ENCODE results near the gene PYY.
A peak's percentile ranks its signal among the peaks of the same experiment; 100 is the strongest.
"Not testable (repeated sequence)": the region's sequence is repeated elsewhere in the genome, so short reads cannot be mapped to it uniquely, and the experiment has no call there.

The PYY gene

GRCh38 chr17:43939886-43940285 lies 13.9 kb downstream of the PYY start:
- H3K4me3 Mint-ChIP-seq = no peak overlapping the region
- no peaks in the 10 kb centered on the region for H3K36me3 Mint-ChIP-seq
- peaks cover 3% of the 10 kb centered on the region for H3K27me3 Mint-ChIP-seq
- H3K9me3 Mint-ChIP-seq = no peaks in the 10 kb centered on the region
- no peak overlapping the region for H3K27ac Mint-ChIP-seq
- H3K4me1 Mint-ChIP-seq = peaks cover 8% of the 10 kb centered on the region

- not testable (repeated sequence) for H3K27me3 Mint-ChIP-seq, H3K9me3 Mint-ChIP-seq, H3K27ac Mint-ChIP-seq, H3K36me3 Mint-ChIP-seq, H3K4me3 Mint-ChIP-seq, H3K4me1 Mint-ChIP-seq
These were observed 14.3 kb downstream of the PYY start for GRCh38 chr17:43939452-43939851.

GRCh38 chr17:43938838-43939182 lies 14.9 kb downstream of the PYY start:
- Mint-ChIP-seq H3K9me3 (no peaks in the 10 kb centered on the region), H3K27me3 (peaks cover 3% of the 10 kb centered on the region), H3K36me3 (no peaks in the 10 kb centered on the region), H3K4me3 (peak overlapping the region; percentile 42), H3K4me1 (peaks cover 4% of the 10 kb centered on the region), H3K27ac (no peak overlapping the region)

- Mint-ChIP-seq H3K27me3 (peaks cover 3% of the 10 kb centered on the region), H3K4me1 (peaks cover 4% of the 10 kb centered on the region), H3K4me3 (no peak overlapping the region), H3K9me3 (no peaks in the 10 kb centered on the region), H3K27ac (no peak overlapping the region), H3K36me3 (no peaks in the 10 kb centered on the region)
These were observed 17.3 kb downstream of the PYY start for GRCh38 chr17:43936434-43936833.

GRCh38 chr17:43935926-43936261 lies 17.8 kb downstream of the PYY start:
- H3K4me3 Mint-ChIP-seq = no peak overlapping the region
- H3K4me1 Mint-ChIP-seq = peaks cover 4% of the 10 kb centered on the region
- H3K27ac Mint-ChIP-seq = no peak overlapping the region
- peaks cover 3% of the 10 kb centered on the region for H3K27me3 Mint-ChIP-seq
- no peaks in the 10 kb centered on the region for H3K9me3 Mint-ChIP-seq
- no peaks in the 10 kb centered on the region for H3K36me3 Mint-ChIP-seq

GRCh38 chr17:43935204-43935925 lies 18.4 kb downstream of the PYY start:
- H3K27me3 Mint-ChIP-seq = peaks cover 3% of the 10 kb centered on the region
- H3K4me3 Mint-ChIP-seq = no peak overlapping the region
- H3K27ac Mint-ChIP-seq = no peak overlapping the region
- peaks cover 4% of the 10 kb centered on the region for H3K4me1 Mint-ChIP-seq
- H3K9me3 Mint-ChIP-seq = no peaks in the 10 kb centered on the region
- no peaks in the 10 kb centered on the region for H3K36me3 Mint-ChIP-seq

GRCh38 chr17:43932923-43933322 lies 20.8 kb downstream of the PYY start:
- no peak overlapping the region for H3K27ac Mint-ChIP-seq

GRCh38 chr17:43932357-43932756 lies 21.4 kb downstream of the PYY start:
- H3K4me3 Mint-ChIP-seq = no peak overlapping the region
- peaks cover 19% of the 10 kb centered on the region for H3K4me1 Mint-ChIP-seq
- peaks cover 2% of the 10 kb centered on the region for H3K27me3 Mint-ChIP-seq
- no peaks in the 10 kb centered on the region for H3K9me3 Mint-ChIP-seq
- no peaks in the 10 kb centered on the region for H3K36me3 Mint-ChIP-seq
- H3K27ac Mint-ChIP-seq = no peak overlapping the region

More at GRCh38 chr17:43932923-43933322, 20.8 kb downstream of the PYY start:
- H3K27me3 Mint-ChIP-seq = peaks cover 3% of the 10 kb centered on the region
- no peaks in the 10 kb centered on the region for H3K9me3 Mint-ChIP-seq
- H3K4me1 Mint-ChIP-seq = peaks cover 15% of the 10 kb centered on the region
- H3K4me3 Mint-ChIP-seq = no peak overlapping the region
- H3K36me3 Mint-ChIP-seq = no peaks in the 10 kb centered on the region

- Mint-ChIP-seq H3K4me3 (no peak overlapping the region), H3K27ac (no peak overlapping the region), H3K36me3 (no peaks in the 10 kb centered on the region), H3K9me3 (no peaks in the 10 kb centered on the region), H3K4me1 (peaks cover 26% of the 10 kb centered on the region), H3K27me3 (no peaks in the 10 kb centered on the region)
These were observed 22.6 kb downstream of the PYY start for GRCh38 chr17:43931062-43931571.

- H3K4me3 Mint-ChIP-seq = no peak overlapping the region
- no peaks in the 10 kb centered on the region for H3K27me3 Mint-ChIP-seq
- peaks cover 26% of the 10 kb centered on the region for H3K4me1 Mint-ChIP-seq
- H3K27ac Mint-ChIP-seq = peak overlapping the region; percentile 27
- no peaks in the 10 kb centered on the region for H3K9me3 Mint-ChIP-seq
- no peaks in the 10 kb centered on the region for H3K36me3 Mint-ChIP-seq
These were observed 25.1 kb downstream of the PYY start for GRCh38 chr17:43928609-43929008.

- H3K36me3 Mint-ChIP-seq, H3K9me3 Mint-ChIP-seq, H3K27me3 Mint-ChIP-seq: not testable (repeated sequence)
- Mint-ChIP-seq H3K4me3 (peak overlapping the region; percentile 92), H3K4me1 (peaks cover 26% of the 10 kb centered on the region), H3K27ac (peak overlapping the region; percentile 80)
These were observed 25.8 kb downstream of the PYY start for GRCh38 chr17:43927929-43928328.

- Mint-ChIP-seq H3K27me3 (no peaks in the 10 kb centered on the region), H3K4me3 (peak overlapping the region; percentile 92), H3K9me3 (no peaks in the 10 kb centered on the region), H3K4me1 (peaks cover 26% of the 10 kb centered on the region), H3K27ac (peak overlapping the region; percentile 80), H3K36me3 (no peaks in the 10 kb centered on the region)
These were observed 26.5 kb downstream of the PYY start for GRCh38 chr17:43927060-43927864.

GRCh38 chr17:43924558-43924957 lies 29.2 kb downstream of the PYY start:
- Mint-ChIP-seq H3K27me3 (no peaks in the 10 kb centered on the region), H3K4me1 (peaks cover 23% of the 10 kb centered on the region), H3K36me3 (no peaks in the 10 kb centered on the region)

GRCh38 chr17:43920500-43921095 lies 33.1 kb downstream of the PYY start:
- H3K27ac Mint-ChIP-seq = no peak overlapping the region
- no peaks in the 10 kb centered on the region for H3K27me3 Mint-ChIP-seq
- no peak overlapping the region for H3K4me3 Mint-ChIP-seq
- H3K4me1 Mint-ChIP-seq = peaks cover 10% of the 10 kb centered on the region
- no peaks in the 10 kb centered on the region for H3K36me3 Mint-ChIP-seq
- H3K9me3 Mint-ChIP-seq = no peaks in the 10 kb centered on the region

More at GRCh38 chr17:43924558-43924957, 29.2 kb downstream of the PYY start:
- H3K9me3 Mint-ChIP-seq = no peaks in the 10 kb centered on the region
- no peak overlapping the region for H3K4me3 Mint-ChIP-seq
- H3K27ac Mint-ChIP-seq = no peak overlapping the region

- Mint-ChIP-seq H3K27me3 (no peaks in the 10 kb centered on the region), H3K27ac (no peak overlapping the region), H3K4me3 (peak overlapping the region; percentile 67), H3K9me3 (no peaks in the 10 kb centered on the region), H3K36me3 (no peaks in the 10 kb centered on the region), H3K4me1 (peaks cover 10% of the 10 kb centered on the region)
These were observed 35.7 kb downstream of the PYY start for GRCh38 chr17:43918026-43918389.
